ENCODE results near the gene ULK4. TPM values are rescaled to one million over a fixed set of nuclear protein-coding genes. Genes with fewer than 3 reads are reported as not detected.

Gene ULK4
- total and polyA plus RNA-seq, 2 experiments from 2014 or later = 1.8 to 3.7 TPM

DNA sequence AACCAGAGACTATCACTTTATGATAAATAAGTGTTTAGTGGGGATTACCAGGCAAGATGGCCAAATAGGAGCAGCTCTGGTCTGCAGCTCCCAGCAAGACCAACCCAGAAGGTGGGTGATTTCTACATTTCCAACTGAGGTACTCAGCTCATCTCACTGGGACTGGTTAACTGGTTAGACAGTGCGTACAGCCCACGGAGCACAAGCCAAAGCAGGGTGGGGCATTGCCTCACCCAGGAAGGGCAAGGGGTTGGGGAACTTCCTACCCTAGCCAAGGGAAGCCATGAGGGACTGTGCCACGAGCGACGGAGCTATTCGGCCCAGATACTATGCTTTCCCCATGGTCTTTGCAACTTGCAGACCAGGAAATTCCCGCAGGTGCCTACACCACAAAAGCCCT, 591.6 kb downstream of the ULK4 start:
- peaks cover 17% of the 10 kb centered on the region for H3K4me1 ChIP-seq (ENCODE audit: low read depth)
- H3K9me3 ChIP-seq (ENCODE audit: low read depth) = no peaks in the 10 kb centered on the region

DNA sequence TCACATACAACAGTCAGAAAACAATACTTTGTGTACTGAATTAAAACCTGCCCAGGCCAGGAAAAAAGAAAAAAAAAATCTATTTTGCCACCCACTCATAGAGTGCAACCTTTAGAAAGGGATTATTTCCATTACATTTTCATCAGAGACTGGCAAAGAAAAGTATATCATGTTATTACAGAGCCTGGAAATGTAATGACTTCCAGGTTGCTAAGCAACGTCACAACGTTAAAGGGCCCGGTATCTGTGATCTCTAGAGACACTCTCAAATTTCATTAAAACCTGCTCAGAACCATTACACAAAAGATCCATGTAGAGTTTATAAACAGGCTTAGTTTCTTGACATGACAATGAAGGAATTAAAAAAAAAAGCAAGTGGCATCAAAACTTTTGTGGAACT, 592.1 kb downstream of the ULK4 start:
- Histone ChIP-seq H3K27me3 (no peaks in the 10 kb centered on the region), H3K9me3 (ENCODE audit: low read depth) (no peaks in the 10 kb centered on the region), H3K27ac (no peak overlapping the region), H3K4me1 (ENCODE audit: low read depth) (peaks cover 17% of the 10 kb centered on the region), H3K4me3 (no peak overlapping the region), H3K36me3 (no peaks in the 10 kb centered on the region)
- TF ChIP-seq, protein P1, sequence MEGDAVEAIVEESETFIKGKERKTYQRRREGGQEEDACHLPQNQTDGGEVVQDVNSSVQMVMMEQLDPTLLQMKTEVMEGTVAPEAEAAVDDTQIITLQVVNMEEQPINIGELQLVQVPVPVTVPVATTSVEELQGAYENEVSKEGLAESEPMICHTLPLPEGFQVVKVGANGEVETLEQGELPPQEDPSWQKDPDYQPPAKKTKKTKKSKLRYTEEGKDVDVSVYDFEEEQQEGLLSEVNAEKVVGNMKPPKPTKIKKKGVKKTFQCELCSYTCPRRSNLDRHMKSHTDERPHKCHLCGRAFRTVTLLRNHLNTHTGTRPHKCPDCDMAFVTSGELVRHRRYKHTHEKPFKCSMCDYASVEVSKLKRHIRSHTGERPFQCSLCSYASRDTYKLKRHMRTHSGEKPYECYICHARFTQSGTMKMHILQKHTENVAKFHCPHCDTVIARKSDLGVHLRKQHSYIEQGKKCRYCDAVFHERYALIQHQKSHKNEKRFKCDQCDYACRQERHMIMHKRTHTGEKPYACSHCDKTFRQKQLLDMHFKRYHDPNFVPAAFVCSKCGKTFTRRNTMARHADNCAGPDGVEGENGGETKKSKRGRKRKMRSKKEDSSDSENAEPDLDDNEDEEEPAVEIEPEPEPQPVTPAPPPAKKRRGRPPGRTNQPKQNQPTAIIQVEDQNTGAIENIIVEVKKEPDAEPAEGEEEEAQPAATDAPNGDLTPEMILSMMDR (IDR thresholded peaks at IDR 0.05; ENCODE audit: low read depth, low read length) = no peak
- no peak for DNase-seq (ENCODE audit: low read depth in 1 of 2, low spot score in 1 of 2)

More for the DNA sequence above, 591.6 kb downstream of the ULK4 start:
- DNase-seq (ENCODE audit: low read depth in 1 of 2, low spot score in 1 of 2) = no peak
- TF ChIP-seq, protein P1 (IDR thresholded peaks at IDR 0.05; ENCODE audit: low read depth, low read length) = no peak
- H3K36me3 ChIP-seq = no peaks in the 10 kb centered on the region
- peak overlapping the region; percentile 64 for H3K27ac ChIP-seq
- no peaks in the 10 kb centered on the region for H3K27me3 ChIP-seq
- H3K4me3 ChIP-seq = no peak overlapping the region

DNA sequence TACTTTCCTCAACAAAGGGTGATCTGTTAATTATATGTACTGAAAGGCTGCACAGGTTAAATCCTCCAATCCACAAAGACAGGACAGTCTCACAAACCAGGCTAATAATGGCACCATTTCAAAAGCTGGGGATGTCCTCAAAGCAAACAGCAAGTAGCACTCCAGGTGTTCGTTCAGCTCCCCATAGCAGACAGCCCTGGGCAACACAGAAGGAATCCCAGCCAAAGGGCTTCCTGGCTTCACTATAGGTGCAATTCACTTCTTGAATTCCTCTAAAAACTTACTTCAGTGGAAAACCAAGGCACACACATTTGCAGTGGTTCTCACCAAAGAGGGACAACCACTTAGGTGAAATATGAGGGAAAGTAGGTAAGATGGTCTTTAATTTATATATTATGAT, 595.9 kb downstream of the ULK4 start:
- H3K9me3 ChIP-seq (ENCODE audit: low read depth) = no peaks in the 10 kb centered on the region
- H3K36me3 ChIP-seq = no peaks in the 10 kb centered on the region
- no peak overlapping the region for H3K4me3 ChIP-seq
- DNase-seq (ENCODE audit: low read depth in 1 of 2, low spot score in 1 of 2) = no peak
- TF ChIP-seq, protein P1 (IDR thresholded peaks at IDR 0.05; ENCODE audit: low read depth, low read length) = no peak
- no peak overlapping the region for H3K27ac ChIP-seq
- H3K4me1 ChIP-seq (ENCODE audit: low read depth) = peaks cover 28% of the 10 kb centered on the region
- H3K27me3 ChIP-seq = no peaks in the 10 kb centered on the region

DNA sequence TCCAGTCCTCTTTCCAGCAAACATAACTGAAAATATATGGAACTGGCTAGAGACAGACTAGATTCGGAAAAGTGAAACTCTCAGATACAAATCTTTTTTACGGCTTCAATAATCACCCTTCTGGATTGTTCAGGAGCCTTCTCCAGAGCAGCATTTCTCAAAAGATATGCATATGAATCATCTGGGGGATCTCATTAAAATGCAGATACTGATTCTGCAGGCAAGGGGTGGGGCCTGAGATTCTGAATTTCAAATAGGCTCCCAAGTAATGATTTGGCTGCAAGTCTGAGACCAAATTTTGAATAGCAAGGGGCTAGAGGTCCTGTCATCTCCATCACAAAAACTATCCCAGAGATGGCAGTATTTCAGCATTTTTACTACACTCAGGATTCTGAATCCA, 597.2 kb downstream of the ULK4 start:
- H3K27me3 ChIP-seq = no peaks in the 10 kb centered on the region
- TF ChIP-seq, protein P1 (IDR thresholded peaks at IDR 0.05; ENCODE audit: low read depth, low read length) = no peak
- H3K4me3 ChIP-seq = no peak overlapping the region
- no peaks in the 10 kb centered on the region for H3K9me3 ChIP-seq (ENCODE audit: low read depth)
- no peak for DNase-seq (ENCODE audit: low read depth in 1 of 2, low spot score in 1 of 2)
- H3K36me3 ChIP-seq = no peaks in the 10 kb centered on the region
- H3K27ac ChIP-seq = no peak overlapping the region
- H3K4me1 ChIP-seq (ENCODE audit: low read depth) = peaks cover 16% of the 10 kb centered on the region

DNA sequence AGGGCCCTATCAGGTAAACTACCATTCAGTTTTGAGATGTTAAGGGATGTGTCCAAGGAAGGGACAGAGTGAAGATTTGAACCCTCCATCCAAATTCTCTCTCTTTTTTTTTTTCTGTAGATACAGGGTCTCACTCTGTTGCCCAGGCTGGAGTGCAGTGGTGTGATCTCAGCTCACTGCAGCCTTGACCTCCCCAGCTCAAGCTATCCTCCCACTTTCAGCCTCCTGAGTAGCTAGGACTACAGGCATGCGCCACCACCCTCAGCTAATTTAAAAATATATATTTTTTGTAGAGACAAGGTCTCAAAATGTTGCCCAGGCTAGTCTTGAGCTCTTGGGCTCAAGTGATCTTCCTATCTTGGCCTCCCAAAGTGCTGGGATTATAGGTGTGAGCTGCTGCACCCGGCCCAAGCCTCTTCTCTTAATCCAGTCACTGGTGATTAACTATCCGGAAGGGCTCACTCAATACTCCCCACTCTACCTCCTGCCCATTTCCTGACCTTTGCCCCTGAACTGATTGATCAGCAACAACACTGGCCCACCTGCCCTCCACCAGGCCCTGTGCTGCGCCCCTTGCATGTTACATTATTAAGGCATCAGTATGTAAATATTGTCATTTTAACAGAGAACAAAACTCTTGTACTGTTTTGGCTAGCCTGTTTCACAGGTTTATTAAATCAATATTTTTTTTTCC, 597.9 kb downstream of the ULK4 start:
- H3K27ac ChIP-seq = no peak overlapping the region
- no peaks in the 10 kb centered on the region for H3K36me3 ChIP-seq
- no peaks in the 10 kb centered on the region for H3K27me3 ChIP-seq
- H3K9me3 ChIP-seq (ENCODE audit: low read depth) = no peaks in the 10 kb centered on the region
- no peak overlapping the region for H3K4me3 ChIP-seq
- TF ChIP-seq, protein P1 (IDR thresholded peaks at IDR 0.05; ENCODE audit: low read depth, low read length) = no peak
- no peak for DNase-seq (ENCODE audit: low read depth in 1 of 2, low spot score in 1 of 2)
- H3K4me1 ChIP-seq (ENCODE audit: low read depth) = peaks cover 16% of the 10 kb centered on the region

Data from cardiac muscle cell (in vitro differentiated cells and primary cell).